ENCODE data around the gene ME1. TPM values are rescaled to one million over a fixed set of nuclear protein-coding genes. Genes with fewer than 3 reads are reported as not detected.

The ME1 gene
- total and polyA plus RNA-seq, 2 of the 13 experiments (the other 11 are each of a cell fraction or from before 2014, with no cell fraction given), result not detected

- H3K4me3 ChIP-seq (replicated peaks in 1 of 3; ENCODE audit: insufficient read depth in 1 of 3, low read depth in 2 of 3, low read length in 3 of 3), result no peak overlapping the region
- no peaks in the 10 kb centered on the region for H3K9me3 ChIP-seq (ENCODE audit: low read length)
- BruUV-seq (replicated peaks), result no TSS peak
- in situ Hi-C loops (cut with HindIII; ENCODE audit: extremely low pct_ligation_motif_present, low pct_unique_long_range_greater_than_20kb) (loop anchor here (25.0 kb wide), 1 partner anchor 962 kb away; the partner anchor contains the start of gene IBTK), intact Hi-C loops (cut with micrococcal nuclease; ENCODE audit: unreplicated experiment) (no loop called here)
- WGBS (ENCODE audit: low lambda C conversion rate), result 88% methylated on average over 5 of the region's 5 CpGs
- no peaks in the 10 kb centered on the region for H4K20me1 ChIP-seq (ENCODE audit: insufficient read depth, low read length)
- no peak for ATAC-seq
- H3K36me3 ChIP-seq (replicated peaks in 1 of 2; ENCODE audit: control insufficient read depth in 1 of 2, insufficient read depth in 2 of 2, low read length in 2 of 2), result peaks cover 2 to 15% of the 10 kb centered on the region in 2 experiments
- H3K4me2 ChIP-seq (ENCODE audit: low read depth, low read length), result no peak overlapping the region
- FAIRE-seq, result no peak
- no peak for TF ChIP-seq SOX5 (CRISPR knock-in tag; IDR thresholded peaks at IDR 0.05; ENCODE audit: borderline replicate concordance)
- no peak for TF ChIP-seq JUNB (CRISPR knock-in tag; IDR thresholded peaks at IDR 0.05; ENCODE audit: borderline replicate concordance)
- no peak for TF ChIP-seq CEBPB (IDR thresholded peaks at IDR 0.05; ENCODE audit: borderline replicate concordance, low read depth, low read length)
- no peak for TF ChIP-seq NR2F2 (IDR thresholded peaks at IDR 0.05; ENCODE audit: borderline replicate concordance, low read depth)
- TF ChIP-seq HMGXB3 (CRISPR knock-in tag; IDR thresholded peaks at IDR 0.05; ENCODE audit: borderline replicate concordance), result no peak
- no peak for TF ChIP-seq CHD4 (IDR thresholded peaks at IDR 0.05; ENCODE audit: borderline replicate concordance, low read length)
- DNase-seq (ENCODE audit: low spot score), result no peak
- CTCF ChIA-PET (ENCODE audit: low intra/inter-chr PET ratio, low total read pairs), result no interaction called here
- H2AFZ ChIP-seq (ENCODE audit: low read length), result no peak overlapping the region
- POLR2A ChIA-PET, result no interaction called here
- H3K9ac ChIP-seq (ENCODE audit: insufficient read depth, low read depth, low read length), result no peak overlapping the region
- H3K27me3 ChIP-seq (ENCODE audit: control insufficient read depth in 1 of 2, insufficient read depth in 2 of 2, low read length in 2 of 2), result no peaks in the 10 kb centered on the region; a peak in 1 of 5 replicates
- no peak overlapping the region for H3K27ac ChIP-seq (ENCODE audit: extremely low read length, insufficient read depth, low read length)
- peaks cover 15% of the 10 kb centered on the region for H3K4me1 ChIP-seq (ENCODE audit: insufficient read depth, low read length)
- H3K79me2 ChIP-seq (ENCODE audit: insufficient read depth, low read length), result peaks cover 3% of the 10 kb centered on the region
These were observed 231.5 kb downstream of the ME1 start for GRCh38 chr6:83199173-83199862.
